Fibroblast of villous mesenchyme (primary cell): ENCODE results near the gene PHEX. TPM values are rescaled to one million over a fixed set of nuclear protein-coding genes. Genes with fewer than 3 reads are reported as not detected.

ENCODE experiments used
- DNase-seq: peaks from one replicate; pipeline ENCODE4 v3.0.0-alpha.2; 2010; ENCODE audit warnings: low read depth
- H3K4me3 ChIP-seq: 2 replicates; pipeline ENCODE4 v1.5.1; 2011; ENCODE audit warnings: low read depth, mild to moderate bottlenecking, low read length
- total RNA-seq: library from RNA; depleted of rRNA; stranded (reverse); fragments of >200 nt; gene quantifications from 2 replicates; pipeline ENCODE4 v1.2.3, GENCODE V29; 2012
- TF ChIP-seq, protein P1 (sequence below): IDR thresholded peaks from 2 replicates; pipeline ENCODE4 v1.5.1; 2012; ENCODE audit warnings: low read depth, mild to moderate bottlenecking, low read length; ENCODE audit not compliant: insufficient read depth

The PHEX gene
- total RNA-seq, 1 donor: 0.43 TPM

DNA sequence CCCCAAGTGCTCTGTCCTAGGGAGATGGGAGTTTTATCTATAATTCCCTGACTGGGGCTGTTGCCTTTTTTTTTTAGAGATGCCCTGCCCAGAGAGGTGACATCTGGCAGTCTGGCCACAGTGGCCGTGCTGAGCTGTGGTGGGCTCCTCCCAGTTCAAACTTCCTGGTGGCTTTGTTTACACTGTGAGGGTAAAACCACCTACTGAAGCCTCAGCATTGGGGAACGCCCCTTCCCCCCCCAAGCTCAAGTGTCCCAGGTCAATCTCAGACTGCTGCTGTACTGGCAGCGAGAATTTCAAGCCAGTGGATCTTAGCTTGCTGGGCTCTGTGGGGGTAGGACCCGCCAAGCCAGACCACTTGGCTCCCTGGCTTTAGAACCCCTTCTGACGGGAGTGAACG is 202.3 kb downstream of the PHEX start:
- TF ChIP-seq, protein P1, sequence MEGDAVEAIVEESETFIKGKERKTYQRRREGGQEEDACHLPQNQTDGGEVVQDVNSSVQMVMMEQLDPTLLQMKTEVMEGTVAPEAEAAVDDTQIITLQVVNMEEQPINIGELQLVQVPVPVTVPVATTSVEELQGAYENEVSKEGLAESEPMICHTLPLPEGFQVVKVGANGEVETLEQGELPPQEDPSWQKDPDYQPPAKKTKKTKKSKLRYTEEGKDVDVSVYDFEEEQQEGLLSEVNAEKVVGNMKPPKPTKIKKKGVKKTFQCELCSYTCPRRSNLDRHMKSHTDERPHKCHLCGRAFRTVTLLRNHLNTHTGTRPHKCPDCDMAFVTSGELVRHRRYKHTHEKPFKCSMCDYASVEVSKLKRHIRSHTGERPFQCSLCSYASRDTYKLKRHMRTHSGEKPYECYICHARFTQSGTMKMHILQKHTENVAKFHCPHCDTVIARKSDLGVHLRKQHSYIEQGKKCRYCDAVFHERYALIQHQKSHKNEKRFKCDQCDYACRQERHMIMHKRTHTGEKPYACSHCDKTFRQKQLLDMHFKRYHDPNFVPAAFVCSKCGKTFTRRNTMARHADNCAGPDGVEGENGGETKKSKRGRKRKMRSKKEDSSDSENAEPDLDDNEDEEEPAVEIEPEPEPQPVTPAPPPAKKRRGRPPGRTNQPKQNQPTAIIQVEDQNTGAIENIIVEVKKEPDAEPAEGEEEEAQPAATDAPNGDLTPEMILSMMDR: no peak
- H3K4me3 ChIP-seq: no peak overlapping the region
- DNase-seq: no peak

DNA sequence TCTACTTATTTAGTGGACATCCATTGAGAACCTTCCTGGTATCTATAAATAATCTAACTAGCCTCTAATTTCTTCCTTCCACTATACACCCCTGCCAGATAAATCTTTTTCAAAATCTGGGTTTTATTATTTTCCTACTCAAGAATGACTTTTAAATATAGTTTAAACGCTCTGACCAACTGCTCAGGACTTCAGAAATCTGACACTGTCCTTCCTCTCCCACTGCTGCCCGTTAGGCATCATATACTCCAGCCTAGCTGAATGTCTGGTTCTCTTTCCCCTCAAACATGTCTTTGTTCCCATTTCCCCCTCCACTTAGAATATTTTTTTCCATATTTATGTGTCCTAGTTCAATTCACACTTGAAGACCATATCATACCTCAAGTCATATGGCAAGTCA is 205.4 kb downstream of the PHEX start:
- TF ChIP-seq, protein P1: no peak
- H3K4me3 ChIP-seq: no peak overlapping the region
- no peak for DNase-seq

DNA sequence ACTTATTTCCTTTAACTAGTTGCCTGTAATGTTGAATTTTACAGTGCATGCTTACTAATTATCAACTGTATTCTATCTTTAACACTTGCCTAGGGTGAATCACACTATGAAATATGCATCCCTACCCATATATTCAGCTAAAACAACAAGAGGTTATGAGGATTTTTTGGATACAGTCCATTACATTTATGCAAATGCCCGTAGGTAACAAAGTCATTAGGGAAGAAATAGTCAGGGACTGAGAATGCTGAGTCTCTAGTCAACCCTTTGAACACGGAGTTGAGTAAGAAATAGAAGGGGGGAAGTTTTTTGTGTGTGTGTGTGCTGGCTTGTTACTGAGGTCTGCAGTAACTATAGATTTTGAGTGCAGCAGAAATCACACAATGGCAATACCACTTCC is 214.5 kb downstream of the PHEX start:
- no peak for DNase-seq
- no peak overlapping the region for H3K4me3 ChIP-seq
- TF ChIP-seq, protein P1: no peak

DNA sequence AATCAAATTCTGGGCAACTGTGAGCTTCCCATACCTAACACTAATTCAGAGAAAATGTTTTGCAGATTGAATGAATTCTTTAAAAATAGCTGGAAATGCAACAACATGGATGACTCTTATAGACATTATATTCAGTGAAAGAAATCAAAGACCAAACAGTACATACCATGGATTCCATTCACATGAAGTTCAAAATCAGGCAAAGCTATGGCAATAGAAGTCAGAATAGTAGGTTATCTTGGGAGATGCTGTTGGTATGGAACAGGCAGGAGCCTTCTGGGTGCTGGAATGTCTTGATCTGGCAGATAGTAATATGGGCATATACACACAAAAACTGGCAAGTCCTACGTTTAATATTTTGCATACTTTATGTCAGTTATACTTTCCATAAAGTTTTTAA is 215.0 kb downstream of the PHEX start:
- DNase-seq: no peak
- TF ChIP-seq, protein P1: no peak
- no peak overlapping the region for H3K4me3 ChIP-seq

DNA sequence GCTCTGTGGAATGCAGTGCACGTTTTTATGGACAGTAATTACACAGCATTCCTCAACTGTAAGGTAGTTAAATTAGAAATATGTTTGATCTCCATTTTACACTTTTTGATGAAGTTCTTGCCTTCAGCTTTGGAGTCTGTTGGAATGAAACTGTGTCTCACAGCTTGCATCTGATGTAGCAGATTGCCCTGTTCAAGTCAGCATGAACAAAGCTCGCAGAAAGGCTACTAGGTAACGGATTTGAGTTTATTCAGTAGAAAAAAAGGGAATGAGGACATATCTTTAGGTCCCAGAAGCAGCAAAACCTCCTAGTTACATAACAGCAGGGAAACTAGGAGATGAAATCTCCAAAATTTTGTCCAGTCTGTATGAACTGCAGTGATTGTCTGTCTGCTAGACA is 216.3 kb downstream of the PHEX start:
- H3K4me3 ChIP-seq: no peak overlapping the region
- TF ChIP-seq, protein P1: no peak

DNA sequence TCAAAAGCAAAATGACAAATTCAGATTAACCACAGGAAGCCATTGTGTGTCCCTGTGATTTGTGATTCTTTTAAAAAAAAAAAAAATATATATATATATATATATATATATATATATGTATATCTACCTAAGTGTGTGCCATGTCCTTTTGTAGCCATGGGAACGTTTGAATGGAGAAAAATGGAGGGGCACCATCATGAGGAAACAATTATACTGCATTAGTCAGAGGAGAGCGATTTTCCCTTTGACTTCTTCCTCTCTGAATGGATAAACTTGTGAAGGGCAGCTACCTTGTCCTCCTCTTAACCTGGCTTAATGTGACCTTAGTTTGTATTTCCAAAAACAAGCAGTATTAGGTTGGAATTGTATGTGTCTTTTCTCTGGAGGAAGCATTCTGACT is 217.2 kb downstream of the PHEX start:
- TF ChIP-seq, protein P1: no peak
- H3K4me3 ChIP-seq: no peak overlapping the region
- DNase-seq: no peak

More for the DNA sequence above, 216.3 kb downstream of the PHEX start:
- DNase-seq: no peak

DNA sequence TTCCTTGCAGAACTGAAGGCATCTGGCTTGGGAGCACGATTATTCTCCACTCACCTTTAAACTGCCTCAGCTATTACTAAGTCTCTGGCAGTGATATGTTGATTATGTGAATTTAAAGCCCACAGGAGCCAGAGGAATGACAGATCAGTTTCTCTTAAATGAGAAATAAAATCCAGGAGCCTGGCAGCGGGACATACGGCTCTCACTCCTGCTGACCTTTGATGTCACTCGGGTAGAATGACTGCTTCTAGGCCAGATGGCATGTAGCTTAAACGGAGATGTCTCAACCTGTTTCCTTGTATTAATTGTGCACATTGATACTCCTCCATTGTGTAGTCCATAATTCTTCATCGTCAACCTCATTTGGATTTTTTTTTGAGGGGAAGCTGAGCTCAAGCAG is 236.6 kb downstream of the PHEX start:
- TF ChIP-seq, protein P1: no peak
- H3K4me3 ChIP-seq: no peak overlapping the region
- DNase-seq: no peak
